ENCODE data around the gene SPATA13.

GRCh38 chr13:24339937-24340607 lies 179.6 kb downstream of the SPATA13 start:
- TF ChIP-seq EZH2 (IDR thresholded peaks at IDR 0.05; ENCODE audit: insufficient read depth, poor library complexity, severe bottlenecking) (no peak), EZH2phosphoT487 (IDR thresholded peaks at IDR 0.05; ENCODE audit: insufficient read depth, low read depth) (no peak)

Measured in GM23248 (cell line).